B cell (primary cell): Measurements from ENCODE around the gene RBM38. TPM values are rescaled to one million over a fixed set of nuclear protein-coding genes. Genes with fewer than 3 reads are reported as not detected.

Experiments used
- ATAC-seq: fragments of 200-7000 bp; cut with Tn5 transposase; one replicate; pipeline ENCODE4 v1.10.0; 2021; ENCODE audit warnings: low read depth, mild to moderate bottlenecking, moderate number of reproducible peaks, moderate library complexity
- CTCF ChIA-PET: fragments of 350-600 bp; sonication (Branson Sonifier 250); formaldehyde crosslinking; loops from one replicate; lab custom pipeline; 2021; ENCODE audit warnings: antibody characterized with exemption, inconsistent platforms; lab: Charles Lee
- POLR2A ChIA-PET: fragments of 350-600 bp; sonication (Branson Sonifier 250); formaldehyde crosslinking; loops from one replicate; lab custom pipeline; 2021; ENCODE audit warnings: antibody characterized with exemption; lab: Charles Lee
- DNase-seq: peaks from one replicate; pipeline ENCODE4 v3.0.0; 2013
- H2AFZ ChIP-seq: 2 replicates; pipeline ENCODE4 v1.6.1; 2012; ENCODE audit warnings: mild to moderate bottlenecking, low read depth, low read length; ENCODE audit not compliant: insufficient read depth, poor library complexity, severe bottlenecking
- H3K27ac ChIP-seq, 2 donors: 1 replicate in 1 of 2; 2 replicates in 1 of 2; pipeline ENCODE4 v1.5.1; 2012 to 2013; ENCODE audit warnings: low read length in 2 of 2, mild to moderate bottlenecking in 2 of 2, moderate library complexity in 1 of 2
- H3K27me3 ChIP-seq, 4 experiments: fragments of 200-600 bp in 1 of 4; sonication (generic) in 1 of 4; replicated peaks in 1 of 4; 1 replicate in 2 of 4; 2 replicates in 2 of 4; pipeline versions ENCODE4 v1.6.1 to v1.7.0; 2013 to 2016; ENCODE audit warnings: low read length in 3 of 4, mild to moderate bottlenecking in 2 of 4, mixed read lengths in 1 of 4, moderate library complexity in 1 of 4; ENCODE audit not compliant: insufficient read depth in 4 of 4, control insufficient read depth in 3 of 4; ENCODE audit errors: control extremely low read depth in 1 of 4
- H3K36me3 ChIP-seq, 2 experiments: replicated peaks in 1 of 2; 1 replicate in 1 of 2; 2 replicates in 1 of 2; pipeline versions ENCODE4 v1.6.1 to v1.7.1; 2013; ENCODE audit warnings: low read length in 1 of 2; ENCODE audit not compliant: insufficient read depth in 2 of 2, control insufficient read depth in 1 of 2; ENCODE audit errors: control extremely low read depth in 1 of 2, extremely low read depth in 1 of 2
- H3K4me1 ChIP-seq, 2 donors: fragments of 200-600 bp in 1 of 2; sonication (generic) in 1 of 2; 1 replicate in 1 of 2; 2 replicates in 1 of 2; pipeline versions ENCODE4 v1.5.1 to v1.6.1; 2013 to 2017; ENCODE audit warnings: low read length in 2 of 2; ENCODE audit not compliant: control insufficient read depth in 2 of 2, insufficient read depth in 2 of 2
- H3K4me2 ChIP-seq: replicated peaks from 2 replicates; pipeline ENCODE3; 2012; ENCODE audit warnings: mild to moderate bottlenecking, low read depth, low read length; ENCODE audit not compliant: poor library complexity, severe bottlenecking
- H3K4me3 ChIP-seq, 5 experiments: fragments of 200-600 bp in 1 of 5; sonication (generic) in 1 of 5; 1 replicate in 3 of 5; 2 replicates in 2 of 5; pipeline versions ENCODE4 v1.5.1 to v1.7.0; 2011 to 2016; ENCODE audit warnings: low read length in 4 of 5, mild to moderate bottlenecking in 4 of 5, low read depth in 2 of 5, control low read depth in 1 of 5, moderate library complexity in 1 of 5; ENCODE audit not compliant: insufficient read depth in 1 of 5; ENCODE audit errors: control extremely low read depth in 1 of 5, extremely low read depth in 1 of 5
- H3K79me2 ChIP-seq: fragments of 200-600 bp; sonication (generic); one replicate; pipeline ENCODE4 v1.6.0; 2016; ENCODE audit warnings: low read length; ENCODE audit not compliant: control insufficient read depth, insufficient read depth
- H3K9ac ChIP-seq: fragments of 200-600 bp; sonication (generic); 2 replicates; pipeline ENCODE4 v1.6.1; 2017; ENCODE audit warnings: mild to moderate bottlenecking, low read length, moderate library complexity
- H3K9me3 ChIP-seq, 3 donors: one replicate each; pipeline versions ENCODE4 v1.6.1 to v1.7.1; 2013; ENCODE audit warnings: low read length in 2 of 3; ENCODE audit not compliant: control insufficient read depth in 2 of 3, insufficient read depth in 1 of 3; ENCODE audit errors: control extremely low read depth in 1 of 3
- H4K20me1 ChIP-seq: 2 replicates; pipeline ENCODE4 v1.6.0; 2012; ENCODE audit warnings: mild to moderate bottlenecking, low read length; ENCODE audit not compliant: insufficient read depth, control insufficient read depth, poor library complexity, severe bottlenecking
- H3K27ac Mint-ChIP-seq: one replicate; pipeline ENCODE4 v1.8.0; 2021; ENCODE audit warnings: mixed read lengths
- H3K27me3 Mint-ChIP-seq: one replicate; pipeline ENCODE4 v1.8.0; 2021; ENCODE audit warnings: mixed read lengths
- H3K4me1 Mint-ChIP-seq: one replicate; pipeline ENCODE4 v1.8.0; 2021; ENCODE audit warnings: mixed read lengths
- H3K4me3 Mint-ChIP-seq: one replicate; pipeline ENCODE4 v1.8.0; 2021; ENCODE audit warnings: mixed read lengths
- H3K9me3 Mint-ChIP-seq: one replicate; pipeline ENCODE4 v1.8.0; 2022; ENCODE audit warnings: mixed read lengths; ENCODE audit not compliant: insufficient read depth
- EZH2 ChIP-seq: IDR thresholded peaks from 2 replicates; pipeline ENCODE4 v1.6.1; 2012; ENCODE audit warnings: borderline replicate concordance, low read depth, mild to moderate bottlenecking, moderate library complexity, low read length; ENCODE audit not compliant: insufficient read depth, poor library complexity, severe bottlenecking
- WGBS: methylation state at CpG from one replicate; pipeline ENCODE4 v1.1.5; 2013; ENCODE audit warnings: missing lambda C conversion rate; ENCODE audit not compliant: insufficient coverage; 5-methylcytosine and 5-hydroxymethylcytosine counted together
- intact Hi-C: fragments of 100-400 bp; cut with micrococcal nuclease; formaldehyde crosslinking; loops from one replicate; pipeline ENCODE4 v1.10.0; 2022
- polyA plus RNA-seq: library from polyadenylated mRNA; depleted of rRNA; stranded (reverse); fragments of >200 nt; gene quantifications from 2 replicates; pipeline ENCODE4 v1.2.3, GENCODE V29; 2012
- total RNA-seq, 2 donors: library from RNA; stranded (reverse); fragments of 120-200 nt in 1 of 2; gene quantifications; 1 replicate in 1 of 2; 2 replicates in 1 of 2; pipeline versions ENCODE4 v1.2.3 to v1.2.4, GENCODE V29; 2013 to 2022
- TF ChIP-seq, protein P1 (sequence below): fragments of 200-600 bp; IDR thresholded peaks from one replicate; pipeline ENCODE4 v1.8.0; 2022; ENCODE audit warnings: antibody characterized with exemption, mild to moderate bottlenecking

RBM38 gene
- total and polyA plus RNA-seq, 2 donors (not counting 1 experiment from before 2014, with no cell fraction given), result 198 to 225 TPM

DNA sequence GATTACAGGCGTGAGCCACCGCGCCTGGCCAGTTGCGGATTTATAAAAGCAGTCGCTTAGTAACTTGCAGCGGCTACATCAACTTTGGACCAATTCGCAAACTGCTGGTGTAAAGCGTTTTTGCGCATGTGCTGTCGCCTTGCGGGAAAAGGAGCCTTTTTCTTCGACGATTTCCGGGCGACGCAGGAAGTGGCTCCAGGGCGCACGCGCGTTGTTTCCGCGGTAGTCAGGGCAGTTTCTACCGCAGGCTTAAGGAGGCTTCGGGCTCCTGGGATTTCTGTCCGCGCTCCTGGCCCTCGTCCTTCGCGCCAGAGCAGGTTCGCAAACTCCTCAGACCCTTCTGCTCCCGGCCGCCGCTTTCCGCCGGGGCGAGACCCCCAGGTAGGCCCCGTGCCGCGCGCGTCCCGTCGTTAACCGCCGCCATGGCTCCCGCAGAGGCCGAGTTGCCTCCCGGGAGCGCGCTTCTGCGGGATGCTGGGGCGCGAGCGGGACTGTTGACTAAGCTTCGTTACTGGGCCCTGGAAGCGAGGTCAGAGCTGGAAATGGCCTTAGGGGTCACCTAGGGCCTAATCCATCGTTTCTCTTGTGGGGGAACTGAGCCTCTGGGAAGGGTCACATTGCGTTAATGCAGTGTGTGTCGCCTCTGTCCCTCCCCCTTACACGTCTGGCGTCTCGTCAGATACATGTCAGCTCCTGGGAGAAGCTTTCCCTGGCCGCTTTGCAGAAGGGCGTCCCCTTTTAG is 40.0 kb upstream of the RBM38 start, which contains the start of gene RAE1:
Gene RAE1 (plus strand): TSS at position 214 of the 742 bp plus-strand sequence. CDS start 2,784 bp downstream, outside the sequence.
- no peak for TF ChIP-seq EZH2
- TF ChIP-seq, protein P1, sequence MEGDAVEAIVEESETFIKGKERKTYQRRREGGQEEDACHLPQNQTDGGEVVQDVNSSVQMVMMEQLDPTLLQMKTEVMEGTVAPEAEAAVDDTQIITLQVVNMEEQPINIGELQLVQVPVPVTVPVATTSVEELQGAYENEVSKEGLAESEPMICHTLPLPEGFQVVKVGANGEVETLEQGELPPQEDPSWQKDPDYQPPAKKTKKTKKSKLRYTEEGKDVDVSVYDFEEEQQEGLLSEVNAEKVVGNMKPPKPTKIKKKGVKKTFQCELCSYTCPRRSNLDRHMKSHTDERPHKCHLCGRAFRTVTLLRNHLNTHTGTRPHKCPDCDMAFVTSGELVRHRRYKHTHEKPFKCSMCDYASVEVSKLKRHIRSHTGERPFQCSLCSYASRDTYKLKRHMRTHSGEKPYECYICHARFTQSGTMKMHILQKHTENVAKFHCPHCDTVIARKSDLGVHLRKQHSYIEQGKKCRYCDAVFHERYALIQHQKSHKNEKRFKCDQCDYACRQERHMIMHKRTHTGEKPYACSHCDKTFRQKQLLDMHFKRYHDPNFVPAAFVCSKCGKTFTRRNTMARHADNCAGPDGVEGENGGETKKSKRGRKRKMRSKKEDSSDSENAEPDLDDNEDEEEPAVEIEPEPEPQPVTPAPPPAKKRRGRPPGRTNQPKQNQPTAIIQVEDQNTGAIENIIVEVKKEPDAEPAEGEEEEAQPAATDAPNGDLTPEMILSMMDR, result no peak
- peaks cover 9 to 18% of the 10 kb centered on the region in 2 donors for H3K4me1 ChIP-seq
- DNase-seq (peak; percentile 94), ATAC-seq (peak; percentile 84)
- H3K4me1 Mint-ChIP-seq, result peaks cover 22% of the 10 kb centered on the region
- no peaks in the 10 kb centered on the region for H3K9me3 ChIP-seq
- peak within 1 kb of the TSS; percentile 95 for H2AFZ ChIP-seq
- intact Hi-C loops, result loop anchor here (2.0 kb wide), 2 partner anchors 40 to 48 kb away; partner anchors contain the start of gene RBM38
- H3K27me3 Mint-ChIP-seq, result no peaks in the 10 kb centered on the region
- peaks cover 42% of the 10 kb centered on the region for H3K79me2 ChIP-seq
- H3K4me2 ChIP-seq, result peak within 1 kb of the TSS; percentile 70
- CTCF ChIA-PET, result no interaction called here
- peaks cover 38% of the 10 kb centered on the region for H4K20me1 ChIP-seq
- H3K27me3 ChIP-seq, result no peaks in the 10 kb centered on the region
- H3K4me3 ChIP-seq, result peak within 1 kb of the TSS; percentile 68 to 99 (median 89)
- H3K36me3 ChIP-seq, result peaks cover 12 to 36% of the 10 kb centered on the region in 2 experiments
- peak within 1 kb of the TSS; percentile 58 to 81 for H3K27ac ChIP-seq
- no peaks in the 10 kb centered on the region for H3K9me3 Mint-ChIP-seq
- H3K4me3 Mint-ChIP-seq, result peak within 1 kb of the TSS; percentile 92
- POLR2A ChIA-PET, result no interaction called here
- H3K27ac Mint-ChIP-seq, result peak within 1 kb of the TSS; percentile 92
- peak within 1 kb of the TSS; percentile 85 for H3K9ac ChIP-seq
- WGBS, result under 1% methylated on average over 64 of the region's 64 CpGs

- H3K4me3 Mint-ChIP-seq, result peak overlapping the region; percentile 92
- Histone ChIP-seq H3K4me3 (no peak overlapping the region), H3K9me3 (no peaks in the 10 kb centered on the region), H3K9ac (no peak overlapping the region), H3K4me2 (peak overlapping the region; percentile 70), H3K4me1 (peaks cover 9 to 18% of the 10 kb centered on the region in 2 donors), H3K36me3 (peaks cover 14 to 39% of the 10 kb centered on the region in 2 experiments), H4K20me1 (peaks cover 38% of the 10 kb centered on the region), H3K27ac (no peak overlapping the region), H2AFZ (no peak overlapping the region), H3K27me3 (no peaks in the 10 kb centered on the region), H3K79me2 (peaks cover 42% of the 10 kb centered on the region)
- intact Hi-C loops, result no loop called here
- DNase-seq, result no peak
- ATAC-seq, result no peak
- H3K27me3 Mint-ChIP-seq, result no peaks in the 10 kb centered on the region
- ChIA-PET POLR2A (no interaction called here), CTCF (no interaction called here)
- H3K27ac Mint-ChIP-seq, result no peak overlapping the region
- 88% methylated on average over 3 of the region's 6 CpGs for WGBS
- H3K9me3 Mint-ChIP-seq, result no peaks in the 10 kb centered on the region
- TF ChIP-seq, protein P1, result no peak
- TF ChIP-seq EZH2, result no peak
- peaks cover 22% of the 10 kb centered on the region for H3K4me1 Mint-ChIP-seq
Observed at GRCh38 chr20:57352305-57352704, 38.9 kb upstream of the RBM38 start.
